ENCODE data around the gene SCRN1. TPM values are rescaled to one million over a fixed set of nuclear protein-coding genes. Genes with fewer than 3 reads are reported as not detected.

The SCRN1 gene
- total and polyA plus RNA-seq, 2 of the 13 experiments (the other 11 are each of a cell fraction or from before 2014, with no cell fraction given), result 43.2 to 49.8 TPM

GRCh38 chr7:29918850-29919249, 70.8 kb downstream of the SCRN1 start:
- Histone ChIP-seq H2AFZ (ENCODE audit: low read length) (no peak overlapping the region), H3K4me1 (ENCODE audit: insufficient read depth, low read length) (no peaks in the 10 kb centered on the region), H3K4me3 (replicated peaks in 1 of 3; ENCODE audit: insufficient read depth in 1 of 3, low read depth in 2 of 3, low read length in 3 of 3) (no peak overlapping the region), H3K9me3 (ENCODE audit: low read length) (no peaks in the 10 kb centered on the region), H3K79me2 (ENCODE audit: insufficient read depth, low read length) (no peaks in the 10 kb centered on the region), H4K20me1 (ENCODE audit: insufficient read depth, low read length) (peaks cover 8% of the 10 kb centered on the region; the same call in 1 of the 2 replicates), H3K27ac (ENCODE audit: extremely low read length, insufficient read depth, low read length) (no peak overlapping the region), H3K27me3 (ENCODE audit: control insufficient read depth in 1 of 2, insufficient read depth in 2 of 2, low read length in 2 of 2) (no peaks in the 10 kb centered on the region), H3K36me3 (replicated peaks in 1 of 2; ENCODE audit: control insufficient read depth in 1 of 2, insufficient read depth in 2 of 2, low read length in 2 of 2) (peaks cover 17 to 25% of the 10 kb centered on the region in 2 experiments), H3K9ac (ENCODE audit: insufficient read depth, low read depth, low read length) (no peak overlapping the region), H3K4me2 (ENCODE audit: low read depth, low read length) (no peak overlapping the region)
- no peak for ATAC-seq
- in situ Hi-C loops (cut with HindIII; ENCODE audit: extremely low pct_ligation_motif_present, low pct_unique_long_range_greater_than_20kb) (no loop called here), intact Hi-C loops (cut with micrococcal nuclease; ENCODE audit: unreplicated experiment) (no loop called here)
- no peak for FAIRE-seq
- TF ChIP-seq DPF2 (CRISPR knock-in tag; IDR thresholded peaks at IDR 0.05; ENCODE audit: borderline replicate concordance, low read depth) (no peak), DNMT3B (CRISPR knock-in tag; conservative IDR thresholded peaks at IDR 0.05) (no peak), ZNF496 (CRISPR knock-in tag; IDR thresholded peaks at IDR 0.05; ENCODE audit: insufficient replicate concordance) (no peak), MXD1 (CRISPR knock-in tag; IDR thresholded peaks at IDR 0.05) (no peak), ZNF142 (CRISPR knock-in tag; IDR thresholded peaks at IDR 0.05) (no peak), TBL1XR1 (IDR thresholded peaks at IDR 0.05; ENCODE audit: borderline replicate concordance, low read length, partially characterized antibody) (no peak), ZSCAN30 (CRISPR knock-in tag; IDR thresholded peaks at IDR 0.05) (no peak), GZF1 (CRISPR knock-in tag; IDR thresholded peaks at IDR 0.05) (no peak), ZNF180 (CRISPR knock-in tag; IDR thresholded peaks at IDR 0.05; ENCODE audit: borderline replicate concordance, low read depth) (no peak), PPARG (CRISPR knock-in tag; conservative IDR thresholded peaks at IDR 0.05) (no peak), MLX (CRISPR knock-in tag; IDR thresholded peaks at IDR 0.05) (no peak), PLRG1 (conservative IDR thresholded peaks at IDR 0.05) (no peak), ZNF800 (CRISPR knock-in tag; IDR thresholded peaks at IDR 0.05) (no peak), TEAD3 (CRISPR knock-in tag; optimal IDR thresholded peaks at IDR 0.05; ENCODE audit: borderline replicate concordance) (no peak), ZNF619 (CRISPR knock-in tag; IDR thresholded peaks at IDR 0.05) (no peak), HIVEP1 (CRISPR knock-in tag; IDR thresholded peaks at IDR 0.05) (no peak), NR2F6 (IDR thresholded peaks at IDR 0.05) (no peak), NR2F6 (CRISPR knock-in tag; IDR thresholded peaks at IDR 0.05) (no peak), SAP130 (CRISPR knock-in tag; IDR thresholded peaks at IDR 0.05; ENCODE audit: low read depth) (no peak), POLR2AphosphoS5 (IDR thresholded peaks at IDR 0.05; ENCODE audit: low read depth, low read length) (no peak)
- 89% methylated on average over 4 of the region's 4 CpGs for WGBS (ENCODE audit: low lambda C conversion rate)
- ChIA-PET POLR2A (no interaction called here), CTCF (ENCODE audit: low intra/inter-chr PET ratio, low total read pairs) (no interaction called here)
- DNase-seq (ENCODE audit: low spot score), result no peak
- no TSS peak for BruUV-seq (replicated peaks)

Data from HepG2 (cell line).